Testis (tissue), 3 donors: ENCODE measurements around the gene RANBP3L. TPM values are rescaled to one million over a fixed set of nuclear protein-coding genes. Genes with fewer than 3 reads are reported as not detected.
A peak's percentile ranks its signal among the peaks of the same experiment; 100 is the strongest.

ENCODE experiments used
- DNase-seq: peaks from one replicate; pipeline ENCODE4 v3.0.0-alpha.2; 2019
- H3K27ac ChIP-seq, 2 donors: fragments of 200-600 bp; sonication (generic); one replicate each; pipeline ENCODE4 v1.5.1; 2019
- H3K27me3 ChIP-seq: fragments of 200-600 bp; sonication (generic); one replicate; pipeline ENCODE4 v1.5.1; 2019
- H3K36me3 ChIP-seq: fragments of 200-600 bp; sonication (generic); one replicate; pipeline ENCODE4 v1.5.1; 2017; ENCODE audit warnings: low read depth; ENCODE audit errors: missing control alignments
- H3K4me1 ChIP-seq: fragments of 200-600 bp; sonication (generic); one replicate; pipeline ENCODE4 v1.5.1; 2019
- H3K4me3 ChIP-seq, 2 donors: fragments of 200-600 bp; sonication (generic); one replicate each; pipeline ENCODE4 v1.5.1; 2017 to 2019
- H3K9me3 ChIP-seq: fragments of 200-600 bp; sonication (generic); one replicate; pipeline ENCODE4 v1.5.1; 2017
- POLR2A ChIP-seq: fragments of 450-650 bp; IDR thresholded peaks from one replicate; pipeline ENCODE4 v1.6.1; 2017; ENCODE audit warnings: antibody characterized with exemption, mild to moderate bottlenecking, moderate library complexity
- WGBS, 2 donors: methylation state at CpG; one replicate each; pipeline ENCODE4 v1.1.5; 2018; 5-methylcytosine and 5-hydroxymethylcytosine counted together
- intact Hi-C: fragments of 100-400 bp; cut with DNase I; formaldehyde crosslinking; loops from one replicate; pipeline ENCODE4 v1.15.1; 2023; ENCODE audit warnings: low total_unique reads
- polyA plus RNA-seq: library from polyadenylated mRNA; stranded (reverse); fragments of 350-450 nt; fragmentation: Illumina TruSeq; extraction: RNeasy Lipid Tissue Mini Kit (QIAGEN cat#74804); gene quantifications from one replicate; pipeline ENCODE4 v1.2.3, GENCODE V29; 2014; ENCODE audit warnings: low read depth, low replicate concordance; ENCODE audit not compliant: insufficient read depth
- total RNA-seq, 2 donors: library from RNA; depleted of rRNA; stranded (reverse); fragments of >200 nt; gene quantifications; one replicate each; pipeline ENCODE4 v1.2.3, GENCODE V29; 2016
- TF ChIP-seq, protein P1 (sequence below), 3 experiments: fragments of 450-650 bp in 2 of 3; fragments of 200-600 bp in 1 of 3; sonication (generic) in 1 of 3; IDR thresholded peaks; one replicate each; pipeline ENCODE4 v1.5.1; 2016 to 2019; ENCODE audit warnings: antibody characterized with exemption in 3 of 3, mild to moderate bottlenecking in 2 of 3, moderate library complexity in 1 of 3

RANBP3L gene
- total and polyA plus RNA-seq, 3 donors from 2014 or later: 3.6 to 26.3 (median 19.9) TPM

DNA sequence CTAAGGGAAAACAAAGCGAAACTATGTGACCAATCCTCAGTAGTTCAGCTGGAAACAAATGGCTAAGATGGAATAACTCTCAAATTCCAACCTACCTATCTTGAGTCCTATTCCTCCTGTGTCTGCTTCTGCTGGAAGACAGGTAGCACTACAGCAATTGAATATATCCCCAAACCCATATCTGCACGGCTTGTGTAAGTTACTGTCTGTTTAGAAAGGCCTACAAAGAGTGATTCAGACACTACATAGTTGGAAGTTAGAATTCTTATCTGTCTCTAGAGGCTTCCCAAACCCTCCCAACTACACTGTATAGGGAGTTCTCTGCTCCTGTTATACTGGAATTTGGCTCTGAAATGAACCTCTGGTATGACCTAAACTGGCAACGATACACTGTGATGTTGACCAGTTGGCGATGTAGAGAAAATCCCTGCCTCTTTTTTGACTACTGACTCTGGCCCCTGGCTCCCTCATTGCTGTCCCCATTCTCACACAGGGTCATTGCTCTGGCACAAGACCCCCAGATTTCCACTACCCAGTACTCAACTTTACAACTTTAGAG lies 37.4 kb downstream of the RANBP3L start:
- no peaks in the 10 kb centered on the region for H3K4me1 ChIP-seq
- intact Hi-C loops: loop anchor here (10.0 kb wide), 1 partner anchor 131 kb away; no protein-coding TSS in a partner anchor
- no peaks in the 10 kb centered on the region for H3K27me3 ChIP-seq
- no peak for TF ChIP-seq POLR2A
- TF ChIP-seq, protein P1, sequence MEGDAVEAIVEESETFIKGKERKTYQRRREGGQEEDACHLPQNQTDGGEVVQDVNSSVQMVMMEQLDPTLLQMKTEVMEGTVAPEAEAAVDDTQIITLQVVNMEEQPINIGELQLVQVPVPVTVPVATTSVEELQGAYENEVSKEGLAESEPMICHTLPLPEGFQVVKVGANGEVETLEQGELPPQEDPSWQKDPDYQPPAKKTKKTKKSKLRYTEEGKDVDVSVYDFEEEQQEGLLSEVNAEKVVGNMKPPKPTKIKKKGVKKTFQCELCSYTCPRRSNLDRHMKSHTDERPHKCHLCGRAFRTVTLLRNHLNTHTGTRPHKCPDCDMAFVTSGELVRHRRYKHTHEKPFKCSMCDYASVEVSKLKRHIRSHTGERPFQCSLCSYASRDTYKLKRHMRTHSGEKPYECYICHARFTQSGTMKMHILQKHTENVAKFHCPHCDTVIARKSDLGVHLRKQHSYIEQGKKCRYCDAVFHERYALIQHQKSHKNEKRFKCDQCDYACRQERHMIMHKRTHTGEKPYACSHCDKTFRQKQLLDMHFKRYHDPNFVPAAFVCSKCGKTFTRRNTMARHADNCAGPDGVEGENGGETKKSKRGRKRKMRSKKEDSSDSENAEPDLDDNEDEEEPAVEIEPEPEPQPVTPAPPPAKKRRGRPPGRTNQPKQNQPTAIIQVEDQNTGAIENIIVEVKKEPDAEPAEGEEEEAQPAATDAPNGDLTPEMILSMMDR (IDR thresholded peaks at IDR 0.05): no peak
- no peaks in the 10 kb centered on the region for H3K9me3 ChIP-seq
- H3K36me3 ChIP-seq: no peaks in the 10 kb centered on the region
- no peak for DNase-seq
- no peak overlapping the region for H3K4me3 ChIP-seq
- H3K27ac ChIP-seq: no peak overlapping the region
- 89 to 93% methylated on average over 4 of the region's 4 CpGs for WGBS, 2 donors

DNA sequence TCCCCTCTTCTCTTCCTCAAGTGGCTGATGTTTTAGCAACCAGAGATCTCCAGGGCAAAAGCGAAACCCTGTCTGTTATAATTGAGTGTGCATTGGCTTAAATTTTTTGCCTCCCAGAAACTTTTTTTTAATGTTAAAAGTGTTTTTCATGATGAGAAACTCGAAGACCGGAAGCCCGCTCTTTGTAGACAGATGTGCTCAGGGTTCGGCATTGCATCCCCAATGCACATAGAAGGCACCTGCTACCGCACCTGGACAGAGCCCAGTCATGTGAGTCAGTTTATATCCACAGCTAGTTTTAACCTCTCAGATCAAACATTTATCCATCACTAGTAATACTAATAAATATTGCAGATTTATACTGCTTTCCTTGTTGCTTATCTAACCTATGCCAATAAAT lies 40.5 kb downstream of the RANBP3L start:
- no peak for DNase-seq
- WGBS, 2 donors: 89 to 96% methylated on average over 6 of the region's 6 CpGs
- no peaks in the 10 kb centered on the region for H3K27me3 ChIP-seq
- no peak for TF ChIP-seq POLR2A
- TF ChIP-seq, protein P1 (IDR thresholded peaks at IDR 0.05): no peak
- H3K4me3 ChIP-seq: no peak overlapping the region
- no peaks in the 10 kb centered on the region for H3K36me3 ChIP-seq
- no peak overlapping the region for H3K27ac ChIP-seq
- H3K4me1 ChIP-seq: no peaks in the 10 kb centered on the region
- intact Hi-C loops: loop anchor here (10.0 kb wide), 1 partner anchor 134 kb away; no protein-coding TSS in a partner anchor
- H3K9me3 ChIP-seq: no peaks in the 10 kb centered on the region

DNA sequence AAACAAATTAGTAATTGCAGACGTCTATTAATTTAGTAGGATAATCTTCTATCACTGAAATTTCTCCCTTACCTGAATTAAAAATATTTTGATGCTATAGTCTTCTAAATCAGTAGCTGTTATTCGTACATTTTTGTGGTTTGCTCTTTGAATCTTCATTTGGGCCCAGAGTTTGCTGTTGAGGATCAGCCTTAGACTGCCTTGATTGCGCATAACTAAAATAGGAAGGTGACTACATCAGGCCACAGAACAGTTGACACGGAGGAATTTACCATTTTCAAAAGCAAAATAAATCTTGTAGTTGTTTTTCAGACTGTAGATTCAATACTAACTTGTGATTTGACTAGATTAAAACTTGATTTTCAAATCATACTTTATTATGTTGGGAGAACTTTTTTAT lies 48.1 kb downstream of the RANBP3L start:
- peak overlapping the region in 1 of 2 donors; percentile 17 for H3K27ac ChIP-seq
- H3K27me3 ChIP-seq: no peaks in the 10 kb centered on the region
- 69 to 70% methylated on average over 4 of the region's 4 CpGs for WGBS, 2 donors
- no peaks in the 10 kb centered on the region for H3K9me3 ChIP-seq
- intact Hi-C loops: no loop called here
- DNase-seq: no peak
- TF ChIP-seq POLR2A: no peak
- no peaks in the 10 kb centered on the region for H3K4me1 ChIP-seq
- no peaks in the 10 kb centered on the region for H3K36me3 ChIP-seq
- no peak overlapping the region for H3K4me3 ChIP-seq

GRCh38 chr5:36252722-36253365 lies 48.9 kb downstream of the RANBP3L start:
- DNase-seq: no peak
- Histone ChIP-seq H3K27me3 (no peaks in the 10 kb centered on the region), H3K27ac (peak overlapping the region in 1 of 2 donors; percentile 17), H3K4me3 (no peak overlapping the region), H3K36me3 (no peaks in the 10 kb centered on the region), H3K4me1 (no peaks in the 10 kb centered on the region), H3K9me3 (no peaks in the 10 kb centered on the region)
- TF ChIP-seq POLR2A: no peak
- TF ChIP-seq, protein P1 (IDR thresholded peaks at IDR 0.05): no peak
- 45 to 63% methylated on average over 3 of the region's 3 CpGs for WGBS, 2 donors
- intact Hi-C loops: no loop called here

- WGBS, 2 donors: 84 to 85% methylated on average over 3 of the region's 3 CpGs
- no peak overlapping the region for H3K4me3 ChIP-seq
- TF ChIP-seq, protein P1 (IDR thresholded peaks at IDR 0.05): no peak
- TF ChIP-seq POLR2A: no peak
- H3K4me1 ChIP-seq: no peaks in the 10 kb centered on the region
- no peaks in the 10 kb centered on the region for H3K27me3 ChIP-seq
- no peaks in the 10 kb centered on the region for H3K36me3 ChIP-seq
- H3K27ac ChIP-seq: no peak overlapping the region
- H3K9me3 ChIP-seq: no peaks in the 10 kb centered on the region
- intact Hi-C loops: no loop called here
- no peak for DNase-seq
Observed at GRCh38 chr5:36251218-36251617, 50.5 kb downstream of the RANBP3L start.
